ENCODE data around the gene PCSK4.
"Not testable (repeated sequence)": the region's sequence is repeated elsewhere in the genome, so short reads cannot be mapped to it uniquely, and the experiment has no call there.

DNA sequence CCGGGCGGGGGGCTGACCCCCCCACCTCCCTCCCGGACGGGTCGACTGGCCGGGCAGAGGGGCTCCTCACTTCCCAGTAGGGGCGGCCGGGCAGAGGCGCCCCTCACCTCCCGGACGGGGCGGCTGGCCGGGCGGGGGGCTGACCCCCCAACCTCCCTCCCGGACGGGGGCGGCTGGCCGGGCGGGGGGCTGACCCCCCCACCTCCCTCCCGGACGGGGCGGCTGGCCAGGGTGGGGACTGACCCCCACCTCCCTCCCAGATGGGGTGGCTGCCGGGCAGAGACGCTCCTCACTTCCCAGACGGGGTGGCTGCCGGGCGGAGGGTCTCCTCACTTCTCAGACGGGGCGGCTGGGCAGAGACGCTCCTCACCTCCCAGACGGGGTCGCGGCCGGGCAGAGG is 9.1 kb upstream of the PCSK4 start:
- TF ChIP-seq TAF1 (IDR thresholded peaks at IDR 0.05; ENCODE audit: borderline replicate concordance, low read depth, low read length); POLR2AphosphoS5 (IDR thresholded peaks at IDR 0.05; ENCODE audit: low read depth, low read length): not testable (repeated sequence)

All from GM12892 (cell line).